ENCODE results near the gene LIN52. TPM values are rescaled to one million over a fixed set of nuclear protein-coding genes. Genes with fewer than 3 reads are reported as not detected.
"Not testable (repeated sequence)": the region's sequence is repeated elsewhere in the genome, so short reads cannot be mapped to it uniquely, and the experiment has no call there.

LIN52 gene
- total RNA-seq, 1 experiment from 2014 or later: 22.4 TPM

DNA sequence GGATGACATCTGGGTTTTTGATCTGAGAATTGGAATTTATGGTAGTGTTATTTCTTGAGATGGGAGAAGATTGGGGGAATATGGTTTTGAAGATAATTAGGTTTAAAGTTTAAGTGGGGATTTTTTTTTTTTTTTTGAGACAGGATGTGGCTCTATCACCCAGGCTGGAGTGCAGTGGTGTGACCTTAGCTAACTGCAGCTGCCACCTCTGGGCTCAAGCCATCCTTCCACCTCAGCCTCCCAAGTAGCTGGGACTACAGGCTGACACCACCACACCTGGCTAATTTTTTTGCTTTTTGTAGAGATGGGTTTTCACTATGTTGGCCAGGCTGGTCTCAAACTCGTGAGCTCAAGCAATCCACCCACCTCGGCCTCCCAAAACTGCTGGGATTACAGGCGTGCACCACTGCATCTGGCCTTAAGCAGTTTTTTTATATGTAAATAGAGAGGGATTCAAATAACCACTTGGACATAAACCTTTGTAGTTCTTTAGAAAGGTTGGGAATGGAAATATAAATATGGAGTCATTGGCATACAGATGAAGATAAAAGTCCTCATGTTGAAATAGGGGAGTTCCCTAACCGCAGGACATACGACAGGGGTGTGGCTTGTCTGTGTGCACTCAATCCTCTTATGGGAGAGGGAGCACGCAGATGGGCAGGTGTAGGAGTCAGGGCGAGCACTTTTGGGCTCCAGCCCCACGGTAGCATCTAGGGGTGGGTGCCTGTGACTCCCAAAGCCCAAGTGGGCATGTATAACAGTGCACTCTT, 4.7 kb downstream of the LIN52 start:
- DNase-seq (ENCODE audit: low spot score): no peak
- in situ Hi-C loops (cut with HindIII; ENCODE audit: low sequenced_read_pairs): no loop called here

- no peak for DNase-seq (ENCODE audit: low spot score)
Observed at GRCh38 chr14:74105381-74105780, 20.6 kb downstream of the LIN52 start.

GRCh38 chr14:74109369-74109768, 24.6 kb downstream of the LIN52 start:
- in situ Hi-C loops (cut with HindIII; ENCODE audit: low sequenced_read_pairs): loop anchor here (25.0 kb wide), 1 partner anchor 178 kb away; no protein-coding TSS in a partner anchor
- DNase-seq (ENCODE audit: low spot score): no peak

More at GRCh38 chr14:74105381-74105780, 20.6 kb downstream of the LIN52 start:
- in situ Hi-C loops (cut with HindIII; ENCODE audit: low sequenced_read_pairs): loop anchor here (25.0 kb wide), 1 partner anchor 182 kb away; no protein-coding TSS in a partner anchor

- peak; percentile 58 for DNase-seq (ENCODE audit: low spot score)
Observed at GRCh38 chr14:74111395-74112216, 26.9 kb downstream of the LIN52 start.

DNA sequence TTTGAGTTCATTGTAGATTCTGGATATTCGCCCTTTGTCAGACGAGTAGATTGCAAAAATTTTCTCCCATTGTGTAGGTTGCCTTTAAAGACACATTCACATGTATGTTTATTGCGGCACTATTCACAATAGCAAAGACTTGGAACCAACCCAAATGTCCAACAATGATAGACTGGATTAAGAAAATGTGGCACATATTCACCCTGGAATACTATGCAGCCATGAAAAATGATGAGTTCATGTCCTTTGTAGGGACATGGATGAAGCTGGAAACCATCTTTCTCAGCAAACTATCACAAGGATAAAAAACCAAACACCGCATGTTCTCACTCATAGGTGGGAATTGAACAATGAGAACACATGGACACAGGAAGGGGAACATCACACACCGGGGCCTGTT, 40.7 kb downstream of the LIN52 start:
- in situ Hi-C loops (cut with HindIII; ENCODE audit: low sequenced_read_pairs); DNase-seq (ENCODE audit: low spot score): not testable (repeated sequence)

More at GRCh38 chr14:74111395-74112216, 26.9 kb downstream of the LIN52 start:
- in situ Hi-C loops (cut with HindIII; ENCODE audit: low sequenced_read_pairs): loop anchor here (25.0 kb wide), 1 partner anchor 176 kb away; no protein-coding TSS in a partner anchor

DNA sequence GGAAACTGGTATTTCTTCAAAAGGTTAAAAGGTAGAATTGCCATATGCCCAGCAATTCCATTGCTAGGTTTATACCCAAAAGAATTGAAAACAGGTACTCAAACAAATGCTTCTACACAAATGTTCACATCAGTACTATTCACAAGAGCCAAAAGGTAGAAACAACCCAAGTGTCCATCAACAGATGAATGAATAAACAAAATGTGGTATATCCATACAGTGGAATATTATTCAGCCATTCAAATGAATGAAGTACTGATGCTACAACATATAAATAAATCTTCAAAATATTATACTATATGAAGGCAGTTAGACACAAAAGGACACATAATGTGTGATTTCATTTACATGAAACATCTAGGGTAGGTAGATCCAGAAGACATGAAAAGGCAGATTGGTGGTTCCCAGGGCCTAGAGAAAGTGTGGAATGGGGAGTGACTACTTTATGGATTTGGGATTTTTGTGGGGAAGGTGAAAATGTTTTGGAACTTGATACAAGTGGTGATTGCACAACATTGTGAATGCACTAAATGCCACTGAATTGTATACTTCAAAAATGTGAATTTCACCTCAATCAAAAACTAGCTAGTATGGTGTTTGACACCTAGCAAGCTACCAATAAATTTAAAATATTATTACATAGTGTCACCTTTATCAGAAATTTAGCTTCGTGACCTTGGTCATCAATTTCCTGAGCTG, 41.7 kb downstream of the LIN52 start:
- in situ Hi-C loops (cut with HindIII; ENCODE audit: low sequenced_read_pairs): no loop called here
- no peak for DNase-seq (ENCODE audit: low spot score)

GRCh38 chr14:74127634-74128033, 42.9 kb downstream of the LIN52 start:
- in situ Hi-C loops (cut with HindIII; ENCODE audit: low sequenced_read_pairs): no loop called here
- no peak for DNase-seq (ENCODE audit: low spot score)

DNA sequence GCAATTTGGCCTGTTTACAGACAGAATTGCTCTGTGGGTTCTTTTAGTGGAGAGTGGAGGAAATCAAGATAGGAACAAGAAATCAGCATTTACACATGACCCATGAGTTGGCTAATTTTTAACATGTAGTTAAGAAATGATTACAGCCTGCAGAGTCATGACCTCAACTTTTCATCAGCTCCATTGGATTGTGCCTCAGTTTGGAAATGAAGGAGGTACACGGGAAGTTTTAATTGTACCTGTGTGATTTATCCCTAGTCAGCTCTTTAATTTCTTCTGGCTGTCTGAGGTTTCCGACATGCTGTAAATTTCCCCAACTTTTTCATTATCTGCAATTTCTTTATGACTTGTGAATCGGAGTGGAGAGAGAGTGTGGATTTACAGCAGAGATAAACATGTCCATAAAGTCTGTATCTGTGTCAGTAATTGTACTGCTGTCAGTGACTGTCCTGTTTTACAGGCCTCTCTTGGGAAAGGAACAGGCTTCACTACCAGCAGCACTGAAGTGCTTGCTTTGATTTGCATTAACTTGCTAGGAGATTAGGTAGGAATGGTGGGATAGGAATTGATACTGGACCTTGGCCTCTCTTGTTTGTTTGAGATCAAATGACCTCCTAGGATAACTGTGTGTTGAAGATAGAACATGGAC, 49.2 kb downstream of the LIN52 start:
- in situ Hi-C loops (cut with HindIII; ENCODE audit: low sequenced_read_pairs): no loop called here
- no peak for DNase-seq (ENCODE audit: low spot score)

GRCh38 chr14:74134484-74134883, 49.7 kb downstream of the LIN52 start:
- in situ Hi-C loops (cut with HindIII; ENCODE audit: low sequenced_read_pairs): no loop called here
- no peak for DNase-seq (ENCODE audit: low spot score)

- in situ Hi-C loops (cut with HindIII; ENCODE audit: low sequenced_read_pairs): no loop called here
- no peak for DNase-seq (ENCODE audit: low spot score)
Observed at GRCh38 chr14:74135426-74135825, 50.7 kb downstream of the LIN52 start.

- no peak for DNase-seq (ENCODE audit: low spot score)
- in situ Hi-C loops (cut with HindIII; ENCODE audit: low sequenced_read_pairs): no loop called here
Observed at GRCh38 chr14:74140374-74140850, 55.7 kb downstream of the LIN52 start.

DNA sequence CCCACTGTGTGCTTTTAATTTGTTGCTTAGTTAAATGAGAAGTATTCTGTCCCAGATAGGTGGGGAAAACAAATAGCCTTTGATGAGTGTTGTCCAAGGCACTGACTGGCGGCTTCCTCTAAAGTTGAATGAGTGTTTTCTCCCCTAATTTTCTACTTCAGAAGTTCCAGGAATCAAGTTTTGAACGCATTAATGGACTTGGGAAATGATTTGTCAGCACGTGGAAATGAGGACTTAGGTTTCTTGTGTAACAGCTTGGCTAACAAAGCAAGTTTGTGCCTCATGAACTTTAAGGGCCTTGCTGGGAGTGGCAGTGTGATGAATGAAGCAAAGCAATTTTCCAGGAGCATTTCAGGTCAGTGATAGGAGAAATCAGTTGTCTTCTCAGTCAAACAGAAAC, 56.9 kb downstream of the LIN52 start:
- in situ Hi-C loops (cut with HindIII; ENCODE audit: low sequenced_read_pairs): no loop called here
- no peak for DNase-seq (ENCODE audit: low spot score)

GRCh38 chr14:74142523-74142922, 57.8 kb downstream of the LIN52 start:
- in situ Hi-C loops (cut with HindIII; ENCODE audit: low sequenced_read_pairs): no loop called here
- no peak for DNase-seq (ENCODE audit: low spot score)

DNA sequence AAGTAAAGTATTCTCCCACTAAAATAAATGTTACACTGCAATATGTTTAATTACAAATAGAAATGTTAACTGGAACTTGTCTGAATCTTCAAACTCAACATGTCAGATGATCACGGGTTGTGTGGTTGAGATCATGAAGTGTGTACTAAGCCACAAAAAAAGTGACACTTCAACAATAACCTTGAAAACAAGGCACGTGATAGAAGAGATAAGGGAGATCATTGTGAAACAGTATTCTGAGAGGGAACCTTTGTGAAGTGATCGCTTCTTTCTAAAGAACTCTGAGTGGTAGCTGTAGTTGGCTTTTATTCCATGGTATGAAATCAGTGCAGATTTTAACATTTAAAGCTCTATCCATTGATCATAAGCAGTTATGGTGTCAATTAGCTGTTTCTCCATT, 60.0 kb downstream of the LIN52 start:
- no peak for DNase-seq (ENCODE audit: low spot score)
- in situ Hi-C loops (cut with HindIII; ENCODE audit: low sequenced_read_pairs): no loop called here

DNA sequence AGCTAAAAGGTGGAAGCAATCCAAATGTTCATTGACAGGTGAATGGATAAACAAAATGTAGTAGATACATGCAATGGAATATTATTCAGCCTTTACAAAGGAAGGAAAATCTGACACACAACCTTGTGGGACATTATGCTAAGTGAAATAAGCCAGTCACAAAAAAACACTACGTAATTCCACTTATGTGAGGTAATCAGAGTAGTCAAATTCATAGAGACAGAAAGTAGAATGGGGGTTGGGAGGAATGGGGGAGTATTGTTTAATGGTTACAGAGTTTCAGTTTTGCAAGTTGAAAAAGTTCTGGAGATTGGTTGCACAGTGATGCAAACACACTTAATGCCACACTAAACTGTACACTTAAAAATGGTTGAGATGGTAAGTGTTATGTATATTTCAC, 62.8 kb downstream of the LIN52 start:
- in situ Hi-C loops (cut with HindIII; ENCODE audit: low sequenced_read_pairs): no loop called here
- DNase-seq (ENCODE audit: low spot score): no peak

GRCh38 chr14:74148705-74149104, 63.9 kb downstream of the LIN52 start:
- in situ Hi-C loops (cut with HindIII; ENCODE audit: low sequenced_read_pairs): no loop called here
- no peak for DNase-seq (ENCODE audit: low spot score)

DNA sequence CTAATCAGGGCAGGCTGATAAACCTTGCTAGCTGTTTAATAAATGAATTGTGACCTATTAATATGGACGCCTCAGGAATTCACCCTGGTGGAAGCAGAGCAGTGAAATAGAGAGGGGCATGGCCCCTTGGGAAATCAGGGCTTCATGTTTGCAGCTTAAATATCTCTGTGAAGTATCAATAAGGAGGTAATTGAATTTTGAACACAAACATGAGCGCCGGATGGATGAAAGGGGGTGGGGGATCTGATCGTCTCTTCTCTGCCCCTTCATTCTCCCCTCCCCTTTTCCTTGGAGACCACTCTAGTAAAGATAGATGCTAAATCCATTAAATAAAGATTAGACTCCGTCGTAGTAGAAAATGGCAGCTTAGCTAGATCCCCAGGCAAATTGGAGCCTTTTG, 70.5 kb downstream of the LIN52 start:
- DNase-seq (ENCODE audit: low spot score): no peak

GRCh38 chr14:74155749-74156148, 71.0 kb downstream of the LIN52 start:
- in situ Hi-C loops (cut with HindIII; ENCODE audit: low sequenced_read_pairs): no loop called here
- no peak for DNase-seq (ENCODE audit: low spot score)

More for the DNA sequence above, 70.5 kb downstream of the LIN52 start:
- in situ Hi-C loops (cut with HindIII; ENCODE audit: low sequenced_read_pairs): no loop called here

DNA sequence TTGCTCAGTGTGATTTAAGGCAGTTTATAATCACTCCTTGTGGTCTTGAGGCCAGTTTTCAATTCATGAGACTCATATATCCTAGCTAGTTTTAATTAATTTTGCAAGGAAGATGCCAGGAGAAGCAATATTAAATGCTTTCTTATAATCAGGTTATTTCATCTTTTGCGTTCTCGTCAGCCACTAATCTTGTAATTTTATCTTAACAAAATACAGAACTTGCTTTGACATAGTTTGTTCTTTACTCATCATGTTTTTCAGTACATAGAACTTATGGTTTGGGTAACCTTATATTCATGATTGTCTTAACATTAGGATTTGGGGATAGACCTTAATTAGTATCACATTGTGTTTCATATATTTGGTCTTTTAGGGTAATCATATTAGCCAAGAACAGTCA, 76.0 kb downstream of the LIN52 start:
- no peak for DNase-seq (ENCODE audit: low spot score)
- in situ Hi-C loops (cut with HindIII; ENCODE audit: low sequenced_read_pairs): no loop called here
